Gastroesophageal sphincter (tissue), 4 donors: Measurements from ENCODE around the gene THSD1. TPM values are rescaled to one million over a fixed set of nuclear protein-coding genes. Genes with fewer than 3 reads are reported as not detected.

Source experiments
- ATAC-seq: fragments of 150-250 bp; one replicate; pipeline ENCODE4 v1.9.1; 2016; ENCODE audit warnings: mild to moderate bottlenecking, moderate library complexity
- H3K27ac ChIP-seq, 4 donors: fragments of 200-600 bp; sonication (generic) in 3 of 4; 1 replicate in 3 of 4; 2 replicates in 1 of 4; pipeline ENCODE4 v1.5.1; 2016 to 2019
- H3K27me3 ChIP-seq: fragments of 200-600 bp; sonication (generic); one replicate; pipeline ENCODE4 v1.5.1; 2019
- H3K36me3 ChIP-seq, 2 donors: fragments of 200-600 bp; sonication (generic); one replicate each; pipeline ENCODE4 v1.5.1; 2019; ENCODE audit warnings: control low read depth in 1 of 2
- H3K4me1 ChIP-seq, 3 donors: fragments of 200-600 bp; sonication (generic); 1 replicate in 2 of 3; 2 replicates in 1 of 3; pipeline ENCODE4 v1.5.1; 2016 to 2019; ENCODE audit warnings: control low read depth in 2 of 3
- H3K4me3 ChIP-seq, 2 donors: fragments of 200-600 bp; sonication (generic); one replicate each; pipeline ENCODE4 v1.5.1; 2019; ENCODE audit warnings: mild to moderate bottlenecking in 1 of 2, moderate library complexity in 1 of 2
- H3K9me3 ChIP-seq, 3 donors: fragments of 200-600 bp; sonication (generic); one replicate each; pipeline ENCODE4 v1.5.1; 2017 to 2019; ENCODE audit warnings: control low read depth in 2 of 3
- EP300 ChIP-seq: sonication (generic); formaldehyde crosslinking; IDR thresholded peaks from one replicate; pipeline ENCODE4 v1.6.1; 2017; ENCODE audit warnings: antibody characterized with exemption, mild to moderate bottlenecking
- POLR2A ChIP-seq, 2 donors: fragments of 450-650 bp; IDR thresholded peaks; one replicate each; pipeline ENCODE4 v1.6.1; 2017; ENCODE audit warnings: antibody characterized with exemption in 2 of 2, mild to moderate bottlenecking in 2 of 2, moderate library complexity in 1 of 2
- POLR2AphosphoS5 ChIP-seq: sonication (generic); formaldehyde crosslinking; IDR thresholded peaks from one replicate; pipeline ENCODE4 v1.6.1; 2017; ENCODE audit warnings: antibody characterized with exemption
- WGBS, 2 donors: methylation state at CpG; one replicate each; pipeline ENCODE4 v1.1.5; 2018; ENCODE audit warnings: low coverage in 1 of 2; 5-methylcytosine and 5-hydroxymethylcytosine counted together
- total RNA-seq, 4 donors: library from RNA; depleted of rRNA; stranded (reverse); fragments of >200 nt; gene quantifications; one replicate each; pipeline ENCODE4 v1.1.0, GENCODE V29; 2016
- TF ChIP-seq, protein P1 (sequence below), 4 experiments: fragments of 200-600 bp in 2 of 4; fragments of 450-650 bp in 2 of 4; sonication (generic) in 1 of 4; IDR thresholded peaks; one replicate each; pipeline ENCODE4 v1.5.1; 2017 to 2019; ENCODE audit warnings: antibody characterized with exemption in 4 of 4, mild to moderate bottlenecking in 2 of 4, moderate library complexity in 2 of 4

Gene THSD1
- total RNA-seq, 4 donors from 2014 or later, result 3.9 to 8.9 (median 6.2) TPM

DNA sequence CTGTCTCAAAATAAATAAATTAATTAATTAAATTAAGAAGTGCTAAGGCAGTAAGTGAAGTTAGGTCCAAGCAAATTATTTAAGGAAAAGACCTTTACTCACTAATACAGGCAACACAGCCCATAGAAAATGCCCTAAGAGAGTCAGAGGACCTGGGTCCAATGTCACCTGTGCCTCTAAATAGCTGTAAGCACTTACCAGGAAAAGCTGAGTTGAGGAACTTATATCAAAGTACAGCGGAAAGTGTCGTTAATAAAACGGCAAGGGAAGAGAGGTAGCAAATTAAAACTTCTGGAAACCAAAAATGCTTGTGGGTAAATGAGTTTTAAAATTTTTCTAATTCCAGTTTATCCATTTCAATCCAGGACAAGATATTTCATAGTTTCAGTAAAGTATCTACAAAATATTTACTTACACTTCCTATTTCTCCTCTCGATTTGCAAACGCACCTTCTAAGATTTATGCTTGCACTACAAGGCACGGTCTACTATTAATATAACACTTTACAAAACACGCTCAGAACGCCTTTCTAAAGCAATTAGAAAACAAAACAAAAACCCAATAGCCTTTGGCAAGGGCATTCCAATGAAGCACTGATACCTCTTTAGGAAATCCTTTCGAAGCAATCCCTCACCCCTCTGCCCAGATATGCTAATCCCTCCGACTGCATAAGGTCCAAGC, 43.5 kb upstream of the THSD1 start:
- Histone ChIP-seq H3K27ac (peak overlapping the region; percentile 76 to 94 (median 94)), H3K36me3 (peaks cover 0 to 12% of the 10 kb centered on the region in 2 donors), H3K4me3 (peak overlapping the region; percentile 78 to 98), H3K4me1 (peaks cover 0 to 43% (median 13%) of the 10 kb centered on the region in 3 donors), H3K27me3 (no peaks in the 10 kb centered on the region), H3K9me3 (no peaks in the 10 kb centered on the region)
- TF ChIP-seq POLR2A (IDR thresholded peaks at IDR 0.05) (no peak), POLR2AphosphoS5 (no peak), EP300 (no peak)
- TF ChIP-seq, protein P1, sequence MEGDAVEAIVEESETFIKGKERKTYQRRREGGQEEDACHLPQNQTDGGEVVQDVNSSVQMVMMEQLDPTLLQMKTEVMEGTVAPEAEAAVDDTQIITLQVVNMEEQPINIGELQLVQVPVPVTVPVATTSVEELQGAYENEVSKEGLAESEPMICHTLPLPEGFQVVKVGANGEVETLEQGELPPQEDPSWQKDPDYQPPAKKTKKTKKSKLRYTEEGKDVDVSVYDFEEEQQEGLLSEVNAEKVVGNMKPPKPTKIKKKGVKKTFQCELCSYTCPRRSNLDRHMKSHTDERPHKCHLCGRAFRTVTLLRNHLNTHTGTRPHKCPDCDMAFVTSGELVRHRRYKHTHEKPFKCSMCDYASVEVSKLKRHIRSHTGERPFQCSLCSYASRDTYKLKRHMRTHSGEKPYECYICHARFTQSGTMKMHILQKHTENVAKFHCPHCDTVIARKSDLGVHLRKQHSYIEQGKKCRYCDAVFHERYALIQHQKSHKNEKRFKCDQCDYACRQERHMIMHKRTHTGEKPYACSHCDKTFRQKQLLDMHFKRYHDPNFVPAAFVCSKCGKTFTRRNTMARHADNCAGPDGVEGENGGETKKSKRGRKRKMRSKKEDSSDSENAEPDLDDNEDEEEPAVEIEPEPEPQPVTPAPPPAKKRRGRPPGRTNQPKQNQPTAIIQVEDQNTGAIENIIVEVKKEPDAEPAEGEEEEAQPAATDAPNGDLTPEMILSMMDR (IDR thresholded peaks at IDR 0.05), result no peak
- WGBS, 2 donors, result 30 to 51% methylated on average over 7 to 10 of the region's 10 CpGs
- ATAC-seq, result no peak

DNA sequence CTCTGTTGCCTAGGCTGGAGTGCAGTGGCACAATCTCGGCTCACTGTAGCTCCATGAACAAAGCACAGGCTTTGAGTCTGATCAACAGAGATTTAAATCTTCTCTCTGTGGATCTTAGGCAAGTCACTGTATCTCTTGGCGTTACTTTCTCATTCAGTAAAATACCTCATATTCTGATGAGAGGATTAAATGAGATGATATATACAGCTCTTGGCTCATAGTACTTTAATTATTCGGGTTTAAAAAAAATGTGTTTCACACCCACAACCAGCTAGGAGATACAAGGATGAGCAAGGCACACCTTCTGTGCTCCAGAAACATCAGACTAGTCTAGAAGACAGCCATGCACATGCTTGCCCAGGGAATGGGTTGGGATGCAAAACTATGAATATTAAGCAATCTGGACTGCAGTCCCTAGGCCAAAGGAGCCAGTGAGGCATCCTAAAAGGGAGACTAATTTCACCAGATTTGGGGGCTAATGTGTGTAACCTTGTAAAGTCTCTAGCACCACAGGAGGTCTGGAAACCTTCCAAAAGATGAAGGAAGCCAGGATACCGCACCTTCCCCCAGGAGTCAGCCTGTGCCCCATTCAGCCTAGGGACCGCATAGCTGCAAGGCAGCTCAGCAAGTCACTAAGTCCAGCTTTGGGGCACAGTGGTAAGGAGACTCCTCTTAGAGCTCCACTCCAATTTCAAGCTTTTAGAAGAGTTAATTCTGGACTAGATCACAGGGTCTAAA, 42.0 kb upstream of the THSD1 start:
- H3K27me3 ChIP-seq, result no peaks in the 10 kb centered on the region
- no peak overlapping the region for H3K27ac ChIP-seq
- no peak overlapping the region for H3K4me3 ChIP-seq
- TF ChIP-seq EP300 (no peak), POLR2AphosphoS5 (no peak), POLR2A (IDR thresholded peaks at IDR 0.05) (no peak)
- TF ChIP-seq, protein P1 (IDR thresholded peaks at IDR 0.05), result no peak
- peaks cover 0 to 12% of the 10 kb centered on the region in 2 donors for H3K36me3 ChIP-seq
- H3K4me1 ChIP-seq, result peaks cover 0 to 40% (median 13%) of the 10 kb centered on the region in 3 donors
- 83 to 90% methylated on average over 3 to 4 of the region's 5 CpGs for WGBS, 2 donors
- no peaks in the 10 kb centered on the region for H3K9me3 ChIP-seq
- no peak for ATAC-seq

DNA sequence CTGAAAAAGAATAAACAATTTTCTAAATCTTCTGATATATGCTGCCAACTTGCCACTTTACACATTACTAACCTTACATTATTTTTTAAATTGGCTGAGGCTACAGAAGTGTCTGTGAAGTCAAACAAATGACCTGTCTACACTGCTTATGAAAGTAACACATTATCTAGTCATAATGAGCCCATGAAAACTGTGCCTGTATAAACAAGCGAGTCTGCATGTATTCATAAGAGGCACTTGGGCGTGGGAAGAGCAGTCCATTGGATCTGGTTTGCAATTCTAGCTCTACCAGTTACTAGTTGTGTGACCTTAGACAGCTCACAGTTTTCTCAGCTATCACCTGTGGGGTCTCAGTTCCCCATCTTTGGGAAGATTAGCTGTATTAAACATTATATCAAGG, 41.4 kb upstream of the THSD1 start:
- Histone ChIP-seq H3K27me3 (no peaks in the 10 kb centered on the region), H3K4me1 (peaks cover 0 to 40% (median 13%) of the 10 kb centered on the region in 3 donors), H3K4me3 (no peak overlapping the region), H3K36me3 (peaks cover 0 to 12% of the 10 kb centered on the region in 2 donors), H3K27ac (no peak overlapping the region), H3K9me3 (no peaks in the 10 kb centered on the region)
- 9 to 40% methylated on average over 1 to 2 of the region's 2 CpGs for WGBS, 2 donors
- no peak for ATAC-seq
- TF ChIP-seq POLR2AphosphoS5 (peak; percentile 80), POLR2A (IDR thresholded peaks at IDR 0.05) (no peak)

DNA sequence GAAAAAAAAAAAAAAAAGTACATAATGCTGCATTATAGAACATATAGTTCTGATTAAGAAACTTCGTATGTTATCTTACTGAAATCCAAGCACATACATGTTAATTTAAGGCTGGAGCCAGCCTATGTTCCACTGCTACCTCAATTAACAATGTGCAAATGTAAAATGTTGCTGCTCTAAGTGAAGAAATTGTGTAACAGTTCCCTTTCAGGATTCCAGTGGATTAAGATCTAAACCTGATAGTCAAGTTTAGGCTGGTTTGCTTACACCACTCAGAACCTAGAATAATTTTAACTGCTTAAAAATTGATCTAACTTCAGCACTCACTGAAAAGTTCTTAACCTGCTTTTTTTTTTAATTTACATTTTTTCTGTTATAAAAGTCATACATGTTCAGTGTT, 40.3 kb upstream of the THSD1 start:
- ATAC-seq, result no peak
- WGBS, 2 donors, result 88 to 89% methylated on average over 1 of the region's 1 CpG
- peaks cover 0 to 38% (median 13%) of the 10 kb centered on the region in 3 donors for H3K4me1 ChIP-seq
- TF ChIP-seq POLR2AphosphoS5, result peak; percentile 33
- TF ChIP-seq, protein P1 (IDR thresholded peaks at IDR 0.05), result no peak
- no peaks in the 10 kb centered on the region for H3K27me3 ChIP-seq
- no peak overlapping the region for H3K4me3 ChIP-seq
- H3K36me3 ChIP-seq, result peaks cover 0 to 22% of the 10 kb centered on the region in 2 donors
- H3K9me3 ChIP-seq, result no peaks in the 10 kb centered on the region
- no peak overlapping the region for H3K27ac ChIP-seq

DNA sequence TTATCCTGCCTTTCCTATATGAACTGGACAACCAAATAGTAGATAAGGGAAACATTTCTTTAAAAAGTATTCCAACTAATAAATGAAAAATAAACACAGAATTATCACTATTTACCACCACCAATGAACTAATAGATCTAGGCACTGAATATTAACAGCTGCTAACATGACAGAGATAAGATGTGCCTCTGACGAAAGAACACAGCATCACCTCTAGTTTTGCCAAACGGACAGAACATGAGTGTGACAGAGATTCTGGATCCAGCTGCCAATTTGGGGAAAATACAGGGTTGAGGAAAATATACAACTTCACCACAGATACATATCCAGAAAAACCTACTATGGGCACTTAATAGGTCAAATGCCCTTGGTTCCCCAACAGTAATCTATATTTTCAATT, 26.5 kb upstream of the THSD1 start:
- Histone ChIP-seq H3K9me3 (no peaks in the 10 kb centered on the region), H3K4me3 (no peak overlapping the region), H3K4me1 (no peaks in the 10 kb centered on the region), H3K36me3 (peaks cover 0 to 94% of the 10 kb centered on the region in 2 donors), H3K27me3 (no peaks in the 10 kb centered on the region), H3K27ac (no peak overlapping the region)
- TF ChIP-seq POLR2AphosphoS5, result no peak
- no peak for ATAC-seq
- WGBS, 2 donors, result 90% methylated on average over 2 of the region's 2 CpGs; no CpG with 5 or more reads in 1 of the 2 donors
